Heart left ventricle (tissue), 16 donors: ENCODE results near the gene SUMF1. TPM values are rescaled to one million over a fixed set of nuclear protein-coding genes. Genes with fewer than 3 reads are reported as not detected.

Experiments
- ATAC-seq, 4 donors: fragments of 200-7000 bp; cut with Tn5 transposase; one replicate each; pipeline ENCODE4 v1.9.1; 2020 to 2022; ENCODE audit warnings: moderate library complexity in 4 of 4, mild to moderate bottlenecking in 3 of 4, moderate number of reproducible peaks in 1 of 4
- DNase-seq, 5 donors: peaks; one replicate each; pipeline ENCODE4 v3.0.0-alpha.2; 2020
- H3K27ac ChIP-seq, 12 donors: fragments of 200-600 bp; sonication (generic) in 4 of 12; one replicate each; pipeline versions ENCODE4 v1.5.0 to v1.8.0; 2016 to 2022; ENCODE audit warnings: mild to moderate bottlenecking in 2 of 12
- H3K27me3 ChIP-seq, 9 donors: fragments of 200-600 bp; sonication (generic) in 2 of 9; one replicate each; pipeline versions ENCODE4 v1.5.1 to v1.8.0; 2016 to 2022; ENCODE audit warnings: mild to moderate bottlenecking in 3 of 9
- H3K36me3 ChIP-seq, 9 donors: fragments of 200-600 bp; sonication (generic) in 2 of 9; one replicate each; pipeline versions ENCODE4 v1.5.0 to v1.8.0; 2018 to 2022; ENCODE audit warnings: mild to moderate bottlenecking in 2 of 9
- H3K4me1 ChIP-seq, 12 donors: fragments of 200-600 bp; sonication (generic) in 4 of 12; one replicate each; pipeline versions ENCODE4 v1.5.0 to v1.8.0; 2016 to 2022; ENCODE audit warnings: mild to moderate bottlenecking in 3 of 12
- H3K4me3 ChIP-seq, 12 donors: fragments of 200-600 bp; sonication (generic) in 4 of 12; one replicate each; pipeline versions ENCODE4 v1.5.0 to v1.8.0; 2017 to 2022; ENCODE audit warnings: mild to moderate bottlenecking in 9 of 12, moderate library complexity in 4 of 12
- H3K9me3 ChIP-seq, 12 donors: fragments of 200-600 bp; sonication (generic) in 4 of 12; one replicate each; pipeline versions ENCODE4 v1.5.0 to v1.8.0; 2016 to 2022; ENCODE audit warnings: mild to moderate bottlenecking in 1 of 12
- POLR2A ChIP-seq, 2 donors: fragments of 450-650 bp; IDR thresholded peaks; one replicate each; pipeline ENCODE4 v1.6.1; 2017; ENCODE audit warnings: antibody characterized with exemption in 2 of 2, mild to moderate bottlenecking in 2 of 2, moderate library complexity in 2 of 2
- WGBS, 4 donors: extraction: QIAGEN DNeasy Blood & Tissue Kit in 2 of 4; methylation state at CpG; one replicate each; pipeline versions ENCODE4 v1.1.5 to v1.1.7; 2013 to 2018; 5-methylcytosine and 5-hydroxymethylcytosine counted together
- intact Hi-C, 10 donors: fragments of 100-400 bp; cut with DNase I; formaldehyde crosslinking; loops; one replicate each; pipeline versions ENCODE4 v1.11.1 to v1.14.2; 2022
- polyA plus RNA-seq, 2 donors: library from polyadenylated mRNA; stranded (reverse); fragments of 200-250 nt; gene quantifications; one replicate each; pipeline ENCODE4 v1.2.3, GENCODE V29; 2013
- total RNA-seq, 9 donors: library from RNA; depleted of rRNA in 2 of 9; stranded (reverse); fragments of >200 nt in 2 of 9; fragmentation: NEBNext Ultra II Directional in 3 of 9; extraction: Animal tissue kit (Norgen Biotek cat#: 25700) in 3 of 9; gene quantifications; one replicate each; pipeline versions ENCODE4 v1.1.0 to v1.2.4, GENCODE V29; 2016 to 2023
- TF ChIP-seq, protein P1 (sequence below), 12 donors: fragments of 200-600 bp; sonication (generic) in 4 of 12; IDR thresholded peaks; one replicate each; pipeline versions ENCODE4 v1.5.0 to v1.8.0; 2018 to 2022; ENCODE audit warnings: antibody characterized with exemption in 12 of 12, mild to moderate bottlenecking in 5 of 12
- donor health status: ischemic (EF 13 %, LVEDD 7.1; RV severe dilation, severe dysfunction).
- donor health status: healthy with polysubstance abuse.
- donor health status: DM: no; HTN: yes; CAD: no.
- donor health status: DM: no; HTN: no; CAD: no.
- donor health status: ischemic (EF 25% LVEDD 6.9; RV normal size, moderate dysfunction).
- donor health status: ischemic (EF 25% LVEDD 5.7; RV mildly dilated, moderate dysfunction).
- donor health status: healthy.
- donor health status: DM: yes; HTN: yes; CAD: no.
- donor health status: ischemic (EF 35%, LVEDD 5.7; RV mildly dilated, moderate dysfunction).
- donor health status: nonischemic (EF 11% LVEDD 7.7; RV severe dilation, severe dysfunction).
- donor health status: DM: yes; HTN: yes; CAD: no.
- donor health status: PGD.
- donor health status: ischemic (EF 29% LVEDD 5.4; RV normal size, mild dysfunction).
- donor health status: nonischemic (EF 23%, LVEDD 6.1; RV moderate dilation, normal function).

SUMF1 gene
- total and polyA plus RNA-seq, 11 donors, result 3.9 to 21.1 (median 11.2) TPM

DNA sequence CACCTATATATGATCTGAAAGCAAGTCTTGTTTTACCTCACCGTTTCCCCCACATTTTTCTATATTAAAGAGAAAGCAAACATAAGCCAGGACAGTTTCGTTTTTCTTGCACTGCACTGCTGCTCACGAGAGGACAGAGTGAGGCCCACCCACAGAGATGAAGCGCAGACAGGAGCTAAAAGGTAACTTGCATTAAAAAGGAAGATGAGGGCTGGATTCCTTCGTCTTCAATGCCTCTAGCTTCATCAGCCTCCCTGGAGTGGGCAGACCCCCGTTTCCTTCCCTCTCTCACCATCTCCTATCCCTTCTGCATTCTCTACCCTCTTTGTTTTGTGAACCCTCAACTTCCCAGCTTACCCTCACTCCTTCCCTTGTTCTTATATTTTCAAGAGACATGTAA is 18.9 kb downstream of the SUMF1 start:
- H3K4me1 ChIP-seq, result peaks cover 0 to 4% (median 0%) of the 10 kb centered on the region in 12 donors
- H3K4me3 ChIP-seq, result no peak overlapping the region
- intact Hi-C loops, result no loop called here
- no peak for TF ChIP-seq POLR2A (IDR thresholded peaks at IDR 0.05)
- TF ChIP-seq, protein P1, sequence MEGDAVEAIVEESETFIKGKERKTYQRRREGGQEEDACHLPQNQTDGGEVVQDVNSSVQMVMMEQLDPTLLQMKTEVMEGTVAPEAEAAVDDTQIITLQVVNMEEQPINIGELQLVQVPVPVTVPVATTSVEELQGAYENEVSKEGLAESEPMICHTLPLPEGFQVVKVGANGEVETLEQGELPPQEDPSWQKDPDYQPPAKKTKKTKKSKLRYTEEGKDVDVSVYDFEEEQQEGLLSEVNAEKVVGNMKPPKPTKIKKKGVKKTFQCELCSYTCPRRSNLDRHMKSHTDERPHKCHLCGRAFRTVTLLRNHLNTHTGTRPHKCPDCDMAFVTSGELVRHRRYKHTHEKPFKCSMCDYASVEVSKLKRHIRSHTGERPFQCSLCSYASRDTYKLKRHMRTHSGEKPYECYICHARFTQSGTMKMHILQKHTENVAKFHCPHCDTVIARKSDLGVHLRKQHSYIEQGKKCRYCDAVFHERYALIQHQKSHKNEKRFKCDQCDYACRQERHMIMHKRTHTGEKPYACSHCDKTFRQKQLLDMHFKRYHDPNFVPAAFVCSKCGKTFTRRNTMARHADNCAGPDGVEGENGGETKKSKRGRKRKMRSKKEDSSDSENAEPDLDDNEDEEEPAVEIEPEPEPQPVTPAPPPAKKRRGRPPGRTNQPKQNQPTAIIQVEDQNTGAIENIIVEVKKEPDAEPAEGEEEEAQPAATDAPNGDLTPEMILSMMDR (IDR thresholded peaks at IDR 0.05), result no peak
- WGBS, 4 donors, result 88 to 91% (median 89%) methylated on average over 6 of the region's 6 CpGs
- ATAC-seq (no peak), DNase-seq (no peak)
- no peaks in the 10 kb centered on the region for H3K9me3 ChIP-seq
- no peaks in the 10 kb centered on the region for H3K27me3 ChIP-seq
- H3K27ac ChIP-seq, result no peak overlapping the region
- peaks cover 0 to 74% (median 30%) of the 10 kb centered on the region in 9 donors for H3K36me3 ChIP-seq

DNA sequence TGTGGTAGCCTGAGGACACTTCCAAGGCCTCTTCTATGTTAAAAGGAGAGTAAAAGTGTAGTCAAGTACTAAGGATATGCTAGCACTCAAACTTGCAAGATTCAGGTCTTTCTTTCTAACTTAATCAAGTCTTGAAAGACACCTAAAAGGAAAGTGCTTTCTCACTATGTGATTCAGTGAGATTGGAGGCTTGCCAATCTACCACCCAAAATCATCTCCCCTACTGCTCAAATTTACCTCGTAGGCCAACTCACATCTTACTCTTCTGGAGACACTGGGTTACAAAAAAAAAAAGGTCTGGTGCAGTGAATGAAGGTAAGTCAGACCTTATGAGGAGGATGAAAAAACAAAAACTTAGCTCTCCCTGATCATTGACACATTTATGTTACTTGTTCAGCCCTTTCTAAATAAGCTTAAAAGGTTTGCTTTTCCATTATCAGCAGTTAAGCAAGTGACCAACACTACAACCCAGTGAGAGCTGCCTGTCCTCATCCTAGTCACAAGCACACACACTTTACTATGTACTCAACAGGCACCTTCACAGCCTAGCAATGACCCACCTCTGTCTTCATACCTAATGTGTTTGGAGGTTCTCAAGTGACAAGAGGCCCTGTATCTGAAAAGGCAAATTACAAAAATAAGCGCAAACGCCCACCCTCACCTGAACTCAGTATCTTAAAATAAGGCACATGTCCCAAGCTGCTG is 19.6 kb downstream of the SUMF1 start:
- Histone ChIP-seq H3K27me3 (no peaks in the 10 kb centered on the region), H3K4me1 (peaks cover 0 to 4% (median 0%) of the 10 kb centered on the region in 12 donors), H3K36me3 (peaks cover 0 to 77% (median 30%) of the 10 kb centered on the region in 9 donors), H3K27ac (no peak overlapping the region), H3K9me3 (no peaks in the 10 kb centered on the region), H3K4me3 (no peak overlapping the region)
- ATAC-seq (no peak), DNase-seq (no peak)
- WGBS, 4 donors, result 89 to 96% (median 90%) methylated on average over 3 of the region's 3 CpGs
- intact Hi-C loops, result no loop called here
- no peak for TF ChIP-seq POLR2A (IDR thresholded peaks at IDR 0.05)
- TF ChIP-seq, protein P1 (IDR thresholded peaks at IDR 0.05), result no peak

DNA sequence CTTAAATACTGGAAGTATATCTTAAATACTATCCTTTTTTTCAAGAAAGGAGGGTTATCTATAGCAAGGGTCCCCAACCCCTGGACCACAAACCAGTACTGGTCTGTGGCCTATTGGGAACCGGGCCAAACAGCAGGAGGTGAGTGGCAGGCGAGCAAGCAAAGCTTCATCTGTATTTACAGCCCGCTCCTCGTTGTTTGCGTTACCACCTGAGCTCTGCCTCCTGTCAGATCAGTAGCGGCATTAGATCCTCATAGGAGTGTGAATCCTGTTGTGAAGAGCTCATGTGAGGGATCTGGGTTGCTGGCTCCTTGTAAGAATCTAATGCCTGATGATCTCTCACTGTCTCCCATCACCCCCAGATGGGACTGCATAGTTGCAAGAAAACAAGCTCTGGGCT is 26.1 kb downstream of the SUMF1 start:
- intact Hi-C loops, result no loop called here
- Histone ChIP-seq H3K36me3 (peaks cover 0 to 42% (median 15%) of the 10 kb centered on the region in 9 donors), H3K4me1 (no peaks in the 10 kb centered on the region), H3K4me3 (no peak overlapping the region), H3K9me3 (no peaks in the 10 kb centered on the region), H3K27ac (no peak overlapping the region), H3K27me3 (no peaks in the 10 kb centered on the region)
- no peak for DNase-seq
- no peak for TF ChIP-seq POLR2A (IDR thresholded peaks at IDR 0.05)
- ATAC-seq, result no peak
- WGBS, 4 donors, result 89 to 95% (median 92%) methylated on average over 6 of the region's 6 CpGs

DNA sequence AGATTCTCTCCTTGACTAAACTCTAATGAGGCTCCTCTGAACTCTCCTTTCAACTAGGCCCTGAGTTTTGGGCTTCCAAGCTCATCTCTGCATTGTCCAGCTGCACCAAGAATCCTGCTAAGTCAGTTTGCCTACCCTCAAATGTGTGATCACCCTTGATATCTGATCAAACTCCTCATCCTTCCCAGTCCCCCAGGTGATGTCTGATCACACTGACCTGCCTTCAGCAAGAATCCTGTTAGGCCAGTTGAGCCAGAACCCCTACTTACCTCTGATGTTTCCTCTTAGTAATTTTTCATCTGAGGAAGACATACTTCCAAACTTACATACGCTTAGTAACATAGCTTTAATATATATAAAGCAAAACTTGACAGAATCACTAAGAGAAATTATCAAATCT is 28.8 kb downstream of the SUMF1 start:
- Histone ChIP-seq H3K4me1 (no peaks in the 10 kb centered on the region), H3K27ac (no peak overlapping the region), H3K4me3 (no peak overlapping the region), H3K36me3 (peaks cover 0 to 25% (median 8%) of the 10 kb centered on the region in 9 donors), H3K27me3 (no peaks in the 10 kb centered on the region), H3K9me3 (no peaks in the 10 kb centered on the region)
- no peak for TF ChIP-seq POLR2A (IDR thresholded peaks at IDR 0.05)
- TF ChIP-seq, protein P1 (IDR thresholded peaks at IDR 0.05), result no peak
- ATAC-seq (no peak), DNase-seq (no peak)
- 94 to 98% (median 97%) methylated on average over 1 of the region's 1 CpG for WGBS, 4 donors
- intact Hi-C loops, result loop anchor here in 1 of 10 donors (2.0 kb wide), 1 partner anchor 17 kb away; no protein-coding TSS in a partner anchor
